ENCODE results near the gene MRPS27.

MRPS27 gene

GRCh38 chr5:72205431-72206009, 114.5 kb downstream of the MRPS27 start:
- no peaks in the 10 kb centered on the region for H3K4me1 ChIP-seq
- H3K9me3 ChIP-seq (ENCODE audit: control insufficient read depth, low read length): no peaks in the 10 kb centered on the region
- no peak for TF ChIP-seq CTCF (IDR thresholded peaks at IDR 0.05)
- no peak overlapping the region for H3K9ac ChIP-seq
- H3K27me3 ChIP-seq (ENCODE audit: control insufficient read depth, insufficient read depth, low read length): no peaks in the 10 kb centered on the region
- no peaks in the 10 kb centered on the region for H3K79me2 ChIP-seq
- no peak overlapping the region for H3K4me2 ChIP-seq (ENCODE audit: low read length)
- no peak overlapping the region for H2AFZ ChIP-seq
- no peak overlapping the region for H3K4me3 ChIP-seq (ENCODE audit: low read depth, low read length)
- no peak overlapping the region for H3K27ac ChIP-seq
- no peaks in the 10 kb centered on the region for H3K36me3 ChIP-seq (ENCODE audit: control insufficient read depth, insufficient read depth, low read length)

- Histone ChIP-seq H3K9ac (no peak overlapping the region), H2AFZ (no peak overlapping the region), H3K4me1 (no peaks in the 10 kb centered on the region), H3K4me2 (ENCODE audit: low read length) (no peak overlapping the region), H3K27me3 (ENCODE audit: control insufficient read depth, insufficient read depth, low read length) (no peaks in the 10 kb centered on the region), H3K4me3 (ENCODE audit: low read depth, low read length) (no peak overlapping the region), H3K9me3 (ENCODE audit: control insufficient read depth, low read length) (no peaks in the 10 kb centered on the region), H3K79me2 (no peaks in the 10 kb centered on the region), H3K27ac (no peak overlapping the region), H3K36me3 (ENCODE audit: control insufficient read depth, insufficient read depth, low read length) (no peaks in the 10 kb centered on the region)
- TF ChIP-seq CTCF (IDR thresholded peaks at IDR 0.05): no peak
Observed at GRCh38 chr5:72204946-72205345, 115.1 kb downstream of the MRPS27 start.

- no peak overlapping the region for H3K4me3 ChIP-seq (ENCODE audit: low read depth, low read length)
- TF ChIP-seq CTCF (IDR thresholded peaks at IDR 0.05): no peak
- no peaks in the 10 kb centered on the region for H3K4me1 ChIP-seq
- no peaks in the 10 kb centered on the region for H3K27me3 ChIP-seq (ENCODE audit: control insufficient read depth, insufficient read depth, low read length)
- H3K9ac ChIP-seq: no peak overlapping the region
- H3K27ac ChIP-seq: no peak overlapping the region
- H3K36me3 ChIP-seq (ENCODE audit: control insufficient read depth, insufficient read depth, low read length): no peaks in the 10 kb centered on the region
- no peak overlapping the region for H3K4me2 ChIP-seq (ENCODE audit: low read length)
- no peaks in the 10 kb centered on the region for H3K9me3 ChIP-seq (ENCODE audit: control insufficient read depth, low read length)
- no peaks in the 10 kb centered on the region for H3K79me2 ChIP-seq
- H2AFZ ChIP-seq: no peak overlapping the region
Observed at GRCh38 chr5:72203251-72203845, 116.7 kb downstream of the MRPS27 start.

GRCh38 chr5:72202331-72202825, 117.7 kb downstream of the MRPS27 start:
- H3K36me3 ChIP-seq (ENCODE audit: control insufficient read depth, insufficient read depth, low read length): no peaks in the 10 kb centered on the region
- H3K27ac ChIP-seq: no peak overlapping the region
- no peak for TF ChIP-seq CTCF (IDR thresholded peaks at IDR 0.05)
- H3K79me2 ChIP-seq: no peaks in the 10 kb centered on the region
- H3K4me3 ChIP-seq (ENCODE audit: low read depth, low read length): no peak overlapping the region
- no peak overlapping the region for H3K4me2 ChIP-seq (ENCODE audit: low read length)
- H3K9me3 ChIP-seq (ENCODE audit: control insufficient read depth, low read length): no peaks in the 10 kb centered on the region
- H2AFZ ChIP-seq: no peak overlapping the region
- no peak overlapping the region for H3K9ac ChIP-seq
- H3K4me1 ChIP-seq: no peaks in the 10 kb centered on the region
- H3K27me3 ChIP-seq (ENCODE audit: control insufficient read depth, insufficient read depth, low read length): no peaks in the 10 kb centered on the region

- Histone ChIP-seq H3K4me1 (no peaks in the 10 kb centered on the region), H3K27me3 (ENCODE audit: control insufficient read depth, insufficient read depth, low read length) (no peaks in the 10 kb centered on the region), H3K27ac (no peak overlapping the region), H3K79me2 (no peaks in the 10 kb centered on the region), H3K9me3 (ENCODE audit: control insufficient read depth, low read length) (no peaks in the 10 kb centered on the region), H3K4me2 (ENCODE audit: low read length) (no peak overlapping the region), H3K36me3 (ENCODE audit: control insufficient read depth, insufficient read depth, low read length) (no peaks in the 10 kb centered on the region), H3K9ac (no peak overlapping the region), H3K4me3 (ENCODE audit: low read depth, low read length) (no peak overlapping the region), H2AFZ (no peak overlapping the region)
- TF ChIP-seq CTCF (IDR thresholded peaks at IDR 0.05): no peak
Observed at GRCh38 chr5:72199681-72200080, 120.4 kb downstream of the MRPS27 start.
